ENCODE measurements around the gene EDARADD.
"Not testable (repeated sequence)": the region's sequence is repeated elsewhere in the genome, so short reads cannot be mapped to it uniquely, and the experiment has no call there.

The EDARADD gene

DNA sequence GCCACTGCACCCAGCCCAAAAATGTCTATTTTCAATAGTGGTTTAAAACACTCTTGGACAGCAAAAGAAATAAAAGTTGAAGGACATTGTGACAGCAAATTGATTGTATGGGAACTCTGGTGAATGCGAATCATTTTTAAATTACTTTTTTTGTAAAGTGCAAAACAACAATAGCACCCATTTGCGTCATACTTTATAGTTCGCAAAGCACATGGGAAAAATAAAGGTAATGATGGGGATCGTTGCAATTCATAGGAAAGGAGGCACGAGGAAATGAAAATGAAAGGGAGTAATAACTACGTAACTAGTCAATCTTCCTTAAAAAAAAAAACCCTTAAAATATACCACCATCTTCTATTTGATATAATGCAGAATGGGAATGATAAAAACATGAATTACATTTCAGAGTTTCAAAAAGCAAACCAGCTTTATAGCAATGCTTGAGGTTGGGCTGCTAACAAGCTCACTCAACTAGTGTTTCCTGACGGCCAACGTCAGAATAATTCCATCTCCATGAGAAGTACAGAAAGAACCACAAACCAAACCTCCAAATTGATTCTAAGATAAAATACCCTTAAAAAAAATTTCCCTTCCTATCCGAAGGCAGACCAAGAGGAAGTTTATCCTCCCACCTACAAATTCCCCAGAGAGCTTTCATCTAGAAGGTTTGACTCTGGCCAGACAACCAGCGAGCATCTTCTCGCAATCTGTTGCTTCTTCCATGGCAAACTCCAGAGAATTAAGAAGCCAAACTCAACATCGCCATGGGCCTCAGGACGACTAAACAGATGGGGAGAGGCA lies at the start of gene EDARADD:
EDARADD (plus strand) TSS at position 606 of the 801 bp plus-strand sequence; CDS start at position 765, 159 bp downstream.
- DNase-seq (ENCODE audit: low read depth) = no peak

DNA sequence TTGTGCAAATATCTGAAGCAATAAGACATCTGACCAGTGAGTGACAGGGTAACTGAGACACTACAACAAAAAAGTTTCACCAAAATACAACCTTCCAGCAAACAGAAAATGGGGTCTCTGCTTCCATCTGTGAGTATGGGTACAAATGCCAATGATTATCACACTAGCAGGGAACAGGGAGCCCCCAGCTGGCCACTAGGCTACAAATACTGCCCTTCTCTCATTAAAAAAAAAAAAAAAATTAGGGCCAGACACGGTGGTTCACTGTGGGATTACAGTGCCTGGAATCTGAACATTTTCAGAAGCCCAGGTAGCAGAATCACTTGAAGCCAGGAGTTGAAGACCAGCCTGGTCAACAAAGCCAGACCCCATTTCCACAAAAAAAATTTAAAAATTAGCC lies 48.4 kb upstream of the EDARADD start:
- no peak for DNase-seq (ENCODE audit: low read depth)

DNA sequence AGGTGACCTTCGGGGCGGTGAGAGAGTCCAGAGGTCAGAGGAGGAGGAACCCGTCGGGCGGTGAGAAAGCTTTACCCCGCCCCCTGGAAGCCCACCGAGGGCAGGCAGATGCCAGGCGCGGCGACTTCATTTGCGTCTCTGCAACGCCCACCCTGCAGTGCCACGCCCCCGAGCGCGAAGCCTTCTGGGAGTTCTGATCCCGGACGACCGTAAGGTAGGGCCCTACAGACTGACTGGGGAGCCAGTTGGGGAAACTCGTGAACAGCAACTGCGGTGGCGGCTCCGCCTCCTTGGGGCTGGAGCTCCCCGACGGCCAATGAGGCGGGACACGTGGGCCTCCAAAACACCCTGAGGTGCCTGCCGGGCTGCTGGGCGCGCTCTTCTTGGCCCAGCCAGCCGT lies 46.0 kb upstream of the EDARADD start:
- DNase-seq (ENCODE audit: low read depth) = no peak

DNA sequence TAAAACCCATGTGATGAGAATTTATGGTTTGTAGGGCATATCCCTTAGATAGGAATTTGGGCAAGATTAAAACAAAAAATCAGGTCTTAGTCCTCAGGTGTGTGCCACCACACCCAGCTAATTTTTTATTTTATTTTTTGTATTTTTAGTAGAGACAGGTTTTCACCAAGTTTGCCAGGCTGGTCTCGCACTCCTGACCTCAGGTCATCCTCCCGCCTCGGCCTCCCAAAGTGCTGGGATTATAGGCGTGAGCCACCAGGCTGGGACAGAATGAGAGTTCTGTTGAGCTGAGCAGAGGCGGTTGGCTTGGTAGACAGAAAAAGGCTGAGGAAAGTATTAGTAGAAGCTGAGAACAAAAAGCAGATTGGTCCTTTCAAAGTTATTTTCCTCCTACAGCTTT lies 43.8 kb upstream of the EDARADD start:
- DNase-seq (ENCODE audit: low read depth) = no peak

DNA sequence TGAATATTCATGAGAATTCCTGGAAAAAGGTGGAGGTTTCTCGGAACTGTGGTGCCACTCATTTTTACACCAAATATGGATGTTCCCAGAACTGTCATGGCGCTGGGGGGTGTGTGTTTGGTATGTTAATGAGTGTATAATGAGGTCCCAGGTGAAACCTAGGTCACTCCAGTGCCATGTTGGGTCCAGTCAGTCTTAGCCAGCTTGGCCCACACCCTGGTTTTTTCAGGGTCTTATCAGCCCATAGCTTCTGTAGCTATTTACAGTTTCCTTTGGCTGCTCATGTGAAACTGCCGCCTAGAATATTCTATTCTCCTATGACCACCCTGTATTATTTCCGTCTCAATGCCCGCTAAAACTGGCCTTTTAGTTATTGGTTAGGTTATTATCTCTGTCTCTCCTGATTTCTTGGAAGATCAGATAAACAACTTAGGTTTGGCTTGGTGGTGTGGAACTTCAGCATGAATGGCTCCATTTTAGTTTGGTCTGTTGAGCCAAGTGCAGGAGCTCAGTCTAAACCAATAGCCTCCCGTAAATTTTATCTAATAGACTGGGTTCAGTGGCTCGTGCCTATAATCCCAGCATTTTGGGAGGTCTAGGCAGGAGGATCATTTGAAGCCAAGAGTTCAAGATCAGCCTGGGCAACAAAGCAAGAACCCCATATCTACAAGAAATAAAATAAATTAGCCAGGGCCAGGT lies 42.1 kb upstream of the EDARADD start:
- no peak for DNase-seq (ENCODE audit: low read depth)

DNA sequence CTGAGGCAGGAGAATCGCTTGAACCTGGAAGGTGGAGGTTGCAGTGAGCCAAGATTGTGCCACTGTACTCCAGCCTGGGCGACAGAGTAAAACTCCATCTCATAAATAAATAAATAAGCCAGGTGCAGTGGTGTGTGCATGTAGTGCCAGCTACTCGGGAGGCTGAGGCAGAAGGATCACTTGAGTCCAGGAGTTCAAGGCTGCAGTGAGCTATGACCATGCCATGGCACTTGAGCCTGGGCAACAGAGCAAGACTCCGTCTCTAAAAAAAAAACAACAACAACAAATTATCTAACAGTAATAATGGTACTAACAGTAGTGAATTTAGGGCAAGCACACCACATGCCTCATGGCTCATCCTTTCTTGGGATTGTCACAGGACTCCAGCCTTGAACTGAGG lies 41.3 kb upstream of the EDARADD start:
- not testable (repeated sequence) for DNase-seq (ENCODE audit: low read depth)

DNA sequence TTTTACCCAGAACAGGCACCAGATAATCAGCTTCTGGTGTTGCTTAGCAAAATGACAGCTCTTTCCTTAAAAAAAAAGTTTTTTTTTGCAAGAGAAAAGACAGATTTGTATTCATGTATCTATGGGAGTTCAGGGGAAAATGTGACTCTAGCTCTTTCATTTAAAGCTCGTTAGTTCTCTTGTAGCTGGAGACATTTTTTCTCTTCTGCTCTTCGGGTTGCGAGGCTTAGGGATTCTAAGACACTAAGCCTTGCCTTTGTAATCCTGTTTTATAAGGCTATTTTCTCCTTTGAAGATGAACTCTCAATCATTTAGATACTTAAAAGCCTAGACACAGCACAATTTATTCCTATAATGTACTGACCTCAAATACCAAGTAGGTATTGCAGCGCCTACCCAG lies 40.3 kb upstream of the EDARADD start:
- DNase-seq (ENCODE audit: low read depth) = no peak

DNA sequence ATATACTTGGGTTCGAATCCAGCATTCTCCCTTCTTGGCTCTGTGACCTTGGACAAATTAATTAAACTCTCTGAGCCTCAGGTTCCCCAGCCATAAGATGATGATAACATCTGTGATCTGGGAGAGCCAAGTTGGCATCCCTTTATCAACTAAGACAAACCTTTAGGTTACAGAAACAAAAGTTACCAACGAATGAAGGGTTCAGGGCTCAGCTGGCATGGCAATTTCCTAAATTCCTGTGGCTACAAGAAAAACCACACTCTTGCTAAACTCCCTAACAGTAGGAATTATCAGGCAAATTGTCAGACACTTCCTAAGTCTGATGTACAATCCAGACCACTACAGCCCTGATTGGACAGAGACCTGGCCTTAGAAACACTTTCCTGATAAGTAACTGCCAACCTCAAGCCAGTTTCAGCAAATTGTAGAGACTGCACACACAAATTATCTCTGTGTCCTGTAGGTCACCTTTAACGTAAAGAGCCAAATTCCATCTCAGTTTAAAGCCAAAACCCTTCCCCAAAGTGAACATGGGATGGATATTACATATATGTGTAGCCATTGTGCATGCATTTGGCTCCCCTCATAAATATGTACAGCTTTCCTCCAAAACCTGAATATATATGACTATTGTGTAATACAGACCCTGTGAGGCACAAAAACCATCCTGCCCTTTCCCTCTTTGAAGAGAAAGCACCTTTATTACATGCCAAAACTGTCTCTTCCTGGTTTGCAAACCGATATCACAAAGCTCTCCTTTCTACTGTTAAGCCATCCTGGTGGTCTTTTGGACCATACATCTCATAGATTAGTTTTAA lies 39.5 kb upstream of the EDARADD start:
- no peak for DNase-seq (ENCODE audit: low read depth)

DNA sequence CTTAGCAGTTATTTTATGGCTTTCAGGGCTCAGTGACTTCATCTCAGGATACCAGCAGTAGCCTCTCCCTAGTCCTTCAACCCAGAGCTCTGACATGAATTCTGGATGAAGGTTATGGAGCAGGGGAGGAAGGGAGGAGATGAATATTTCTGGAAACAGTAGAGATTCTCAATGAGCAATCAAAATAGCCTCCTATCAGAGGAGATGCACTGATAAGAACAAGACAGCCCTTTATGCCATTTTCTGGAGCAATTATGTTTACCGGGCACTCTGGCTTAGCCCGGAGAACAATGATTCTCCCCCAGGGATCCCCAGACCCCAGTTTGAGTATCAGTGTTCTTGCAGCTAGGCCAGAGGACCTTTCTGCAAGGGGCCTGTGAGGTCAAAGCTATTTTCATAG lies 37.9 kb upstream of the EDARADD start:
- DNase-seq (ENCODE audit: low read depth) = no peak

DNA sequence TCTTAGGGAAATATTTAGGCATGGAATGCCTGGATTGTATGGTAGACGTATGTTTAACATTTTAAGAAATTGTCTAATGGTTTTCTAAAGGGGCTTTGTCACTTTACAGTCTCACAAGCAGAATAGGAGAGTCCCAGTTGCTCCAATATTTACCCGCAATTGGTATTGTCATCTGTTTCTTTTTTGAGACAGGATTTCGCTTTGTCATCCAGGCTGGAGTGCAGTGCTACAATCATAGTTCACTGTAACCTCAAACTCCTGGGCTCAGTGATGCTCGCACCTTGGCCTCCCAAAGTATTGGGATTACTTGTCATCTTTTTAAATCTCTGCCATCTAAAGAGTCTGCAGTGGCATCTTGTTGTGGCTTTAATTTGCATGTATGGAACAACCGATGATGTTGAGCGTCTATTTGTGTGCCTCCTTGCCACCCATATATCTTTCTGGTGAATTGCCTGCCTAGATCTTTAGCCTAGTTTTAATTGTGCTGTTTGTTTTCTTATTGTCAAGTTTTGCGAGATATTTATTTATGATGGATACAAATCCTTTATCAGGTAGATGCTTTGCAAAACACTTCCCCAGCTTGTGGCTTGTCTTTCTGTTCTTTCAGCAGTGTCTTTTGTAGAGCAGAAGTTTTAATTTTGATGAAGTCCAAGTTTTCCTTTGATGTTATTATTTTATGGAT lies 32.0 kb upstream of the EDARADD start:
- DNase-seq (ENCODE audit: low read depth) = no peak

DNA sequence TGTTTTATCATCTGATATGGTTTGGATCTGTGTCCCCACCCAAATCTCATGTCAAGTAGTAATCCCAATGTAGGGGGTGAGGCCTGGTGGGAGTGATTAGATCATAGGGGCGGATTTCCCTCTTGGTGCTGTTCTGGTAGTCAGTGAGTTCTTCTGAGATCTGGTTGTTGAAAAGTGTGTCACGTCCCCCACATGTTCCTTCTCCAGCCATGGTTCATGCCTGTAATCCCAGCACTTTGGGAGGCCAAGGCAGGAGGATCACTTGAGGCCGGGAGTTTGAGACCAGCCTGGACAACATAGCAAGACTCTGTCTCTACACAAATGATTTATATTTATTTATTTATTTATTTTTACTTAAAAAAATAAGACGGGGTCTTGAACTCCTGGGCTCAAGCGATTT lies 30.8 kb upstream of the EDARADD start:
- no peak for DNase-seq (ENCODE audit: low read depth)

DNA sequence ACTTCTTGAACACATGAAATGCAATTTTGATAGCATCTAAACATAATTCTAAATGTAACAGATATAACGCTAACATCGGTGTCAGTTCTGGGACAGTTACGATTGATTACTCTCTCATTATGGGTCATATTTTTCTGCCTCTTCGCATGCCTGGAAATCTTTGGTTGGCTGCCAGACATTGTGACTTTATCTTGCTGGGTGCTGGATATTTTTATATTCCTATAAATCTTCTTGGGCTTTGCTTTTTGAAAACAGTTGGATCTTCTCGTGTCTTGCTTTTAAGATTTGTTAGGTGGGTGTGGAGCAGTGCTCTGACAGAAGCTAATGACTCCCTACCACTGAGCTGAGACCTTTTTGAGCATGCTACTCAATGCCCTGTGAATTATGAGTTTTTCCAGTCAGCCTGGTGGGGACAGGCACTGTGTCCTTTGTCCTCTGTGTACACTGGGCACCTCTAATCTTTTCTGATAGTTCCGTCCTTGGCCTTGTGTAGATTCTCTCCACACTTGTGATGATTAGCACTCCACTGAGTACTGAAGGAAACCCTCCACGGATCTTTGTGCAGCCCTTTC lies 28.0 kb upstream of the EDARADD start:
- no peak for DNase-seq (ENCODE audit: low read depth)

DNA sequence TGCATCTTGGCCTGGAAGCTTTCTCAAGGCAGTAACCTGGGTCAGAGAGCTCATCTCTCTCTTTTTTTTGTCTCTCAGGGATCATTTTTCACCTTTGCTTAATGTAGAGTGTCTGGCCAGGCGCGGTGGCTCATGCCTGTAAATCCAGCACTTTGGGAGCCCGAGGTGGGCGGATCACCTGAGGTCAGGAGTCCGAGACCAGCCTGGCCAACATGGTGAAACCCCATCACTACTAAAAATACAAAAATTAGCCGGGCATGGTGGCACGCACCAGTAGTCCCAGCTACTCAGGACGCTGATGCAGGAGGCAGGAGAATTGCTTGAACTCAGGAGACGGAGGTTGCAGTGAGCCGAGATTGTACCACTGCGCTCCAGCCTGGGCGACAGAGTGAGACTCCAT lies 27.4 kb upstream of the EDARADD start:
- not testable (repeated sequence) for DNase-seq (ENCODE audit: low read depth)

DNA sequence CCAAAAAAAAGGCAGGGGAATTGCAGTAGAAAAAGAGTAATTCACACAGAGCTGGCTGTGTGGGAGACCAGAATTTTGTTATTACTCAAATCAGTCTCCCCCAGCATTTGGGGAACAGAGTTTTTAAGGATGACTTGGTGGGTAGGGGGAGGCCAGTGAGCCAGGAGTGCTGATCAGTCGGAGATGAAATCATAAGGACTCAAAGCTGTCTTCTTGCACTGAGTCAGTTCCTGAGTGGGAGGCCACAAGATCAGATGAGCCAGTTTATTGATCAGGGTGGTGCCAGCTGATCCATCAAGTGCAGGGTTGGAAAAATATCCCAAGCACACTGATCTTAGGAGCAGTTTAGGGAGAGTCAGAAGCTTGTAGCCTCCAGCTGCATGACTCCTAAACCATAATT lies 23.7 kb upstream of the EDARADD start:
- DNase-seq (ENCODE audit: low read depth) = no peak

DNA sequence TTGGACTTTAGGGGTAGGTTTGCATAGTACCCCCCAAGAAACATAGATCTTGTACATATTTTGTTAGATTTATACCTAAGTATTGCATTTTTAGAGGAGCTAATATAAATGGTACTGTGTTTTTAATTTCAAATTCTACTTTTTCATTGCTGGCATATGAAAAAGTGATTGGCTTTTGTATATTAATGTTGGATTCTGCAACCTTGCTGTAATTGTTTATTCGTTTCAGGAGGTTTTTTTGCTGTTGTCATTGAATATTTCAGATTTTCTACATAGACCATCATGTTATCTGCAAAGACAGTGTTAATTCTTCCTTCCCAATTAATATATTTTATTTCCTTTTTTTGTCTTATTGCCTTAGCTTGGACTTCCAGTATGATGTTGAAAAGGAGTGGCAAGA lies 23.0 kb upstream of the EDARADD start:
- no peak for DNase-seq (ENCODE audit: low read depth)

DNA sequence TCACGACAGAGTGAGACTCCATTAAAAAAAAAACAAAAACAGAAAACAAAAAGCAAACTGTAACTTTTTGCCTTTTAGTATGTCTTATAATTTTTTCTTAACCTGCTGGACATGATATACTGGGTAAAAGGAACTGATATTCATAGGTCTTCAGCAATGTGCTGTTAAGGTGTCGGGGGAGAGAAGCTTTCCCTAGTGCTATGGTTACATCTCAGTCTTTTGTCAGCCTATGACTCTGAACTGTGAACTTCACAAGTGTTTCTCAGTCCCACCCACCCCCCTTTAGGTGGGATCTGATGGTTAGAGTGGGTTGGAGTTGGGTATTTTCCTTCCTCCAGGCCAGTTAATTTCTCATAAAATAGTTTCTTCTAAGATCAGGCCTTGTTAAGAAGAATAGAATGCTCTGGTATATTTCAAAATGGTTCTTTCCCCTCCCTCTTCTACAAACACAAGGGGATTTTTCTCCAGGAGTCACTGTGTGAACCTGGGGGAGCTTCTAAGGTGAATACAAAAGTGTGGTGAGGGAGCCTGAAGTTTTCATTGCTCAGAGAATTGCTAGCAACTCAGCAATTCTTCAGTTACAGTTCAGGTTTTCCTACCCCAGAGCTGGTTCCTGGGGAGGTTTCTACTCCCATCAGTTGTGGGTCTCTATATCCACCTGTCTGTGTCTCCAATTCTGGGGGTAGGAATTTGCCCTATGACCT lies 16.1 kb upstream of the EDARADD start:
- no peak for DNase-seq (ENCODE audit: low read depth)

DNA sequence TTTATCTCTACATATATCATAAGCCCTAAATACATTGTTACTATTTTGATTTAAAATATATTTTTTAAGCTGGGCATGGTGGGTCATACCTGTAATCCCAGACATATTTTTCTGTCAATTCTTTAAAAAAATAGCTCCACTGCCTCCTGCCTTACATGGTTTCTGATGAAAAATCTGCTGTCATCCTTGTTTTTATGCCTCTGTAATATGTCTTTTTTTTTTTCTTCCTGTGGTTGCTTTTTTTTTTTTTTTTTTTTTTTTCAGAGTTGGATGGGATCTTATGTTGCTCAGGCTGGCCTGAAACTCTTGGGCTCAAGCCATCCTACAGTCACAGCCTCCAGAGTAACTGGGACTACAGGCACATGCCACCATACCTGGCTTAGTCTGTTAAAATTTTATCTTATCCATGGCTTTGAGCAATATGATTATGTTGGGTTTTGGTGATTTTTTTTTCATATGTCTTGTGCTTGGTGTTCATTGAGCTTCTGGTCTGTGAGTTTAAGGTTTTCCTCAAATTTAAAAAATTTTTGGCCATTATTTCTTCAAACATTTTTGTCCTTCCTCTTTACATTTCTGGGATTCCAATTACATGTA lies 12.4 kb upstream of the EDARADD start:
- no peak for DNase-seq (ENCODE audit: low read depth)

DNA sequence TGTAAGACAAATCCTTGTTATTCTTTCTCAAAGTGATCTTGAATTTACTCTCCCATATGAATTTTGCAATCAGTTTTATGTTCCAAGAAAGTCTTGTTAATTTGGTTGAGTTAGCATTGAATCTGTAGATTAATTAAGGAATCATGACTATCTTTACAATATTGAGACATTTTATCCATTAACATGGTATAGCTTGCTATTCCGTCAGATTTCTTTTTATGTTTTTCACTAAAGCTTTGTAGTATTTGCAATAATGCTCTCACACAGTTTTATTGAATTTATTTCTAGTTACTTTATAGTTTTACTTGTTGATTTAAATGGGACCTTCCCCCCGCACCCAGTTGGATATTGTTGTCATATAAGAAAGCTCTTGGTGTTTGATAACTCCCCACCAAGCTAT lies 5.8 kb upstream of the EDARADD start:
- DNase-seq (ENCODE audit: low read depth) = no peak

DNA sequence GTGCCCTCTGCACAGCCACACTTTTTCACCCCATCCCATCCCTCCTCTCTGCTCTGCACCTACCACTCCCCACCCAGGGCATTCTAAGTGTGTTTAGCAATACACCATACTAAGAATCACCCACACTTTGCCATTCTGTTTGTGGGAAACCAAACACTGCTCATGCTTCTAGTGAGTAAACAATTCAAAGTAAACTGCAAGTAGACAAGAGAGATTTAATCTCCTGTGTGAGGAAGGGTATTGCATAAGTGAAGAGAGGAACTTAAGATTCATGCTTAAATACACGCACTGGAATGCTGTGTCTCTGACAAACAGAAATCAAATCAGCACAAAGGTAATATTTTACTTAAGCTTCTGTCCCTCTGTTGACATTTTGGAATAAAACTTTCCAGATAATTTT lies 4.8 kb upstream of the EDARADD start:
- DNase-seq (ENCODE audit: low read depth) = no peak

DNA sequence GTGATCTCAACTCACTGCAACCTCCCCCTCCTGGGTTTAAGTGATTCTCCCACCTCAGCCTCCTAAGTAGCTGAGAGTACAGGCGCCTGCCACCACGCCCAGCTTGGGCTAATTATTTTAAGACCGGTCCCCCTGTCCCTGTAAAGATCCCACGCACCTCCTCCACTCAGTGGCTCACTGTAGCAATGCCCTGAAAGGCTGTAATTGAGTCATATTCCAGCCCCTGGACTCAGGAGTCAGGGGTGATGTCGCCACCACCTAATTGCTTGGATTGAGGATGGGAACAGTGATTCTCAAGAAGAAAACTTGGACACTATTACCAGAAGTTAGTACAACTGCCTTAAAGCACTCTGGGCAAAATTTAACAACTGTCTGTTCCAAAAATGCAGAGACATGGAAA lies 3.1 kb upstream of the EDARADD start:
- DNase-seq (ENCODE audit: low read depth) = no peak

DNA sequence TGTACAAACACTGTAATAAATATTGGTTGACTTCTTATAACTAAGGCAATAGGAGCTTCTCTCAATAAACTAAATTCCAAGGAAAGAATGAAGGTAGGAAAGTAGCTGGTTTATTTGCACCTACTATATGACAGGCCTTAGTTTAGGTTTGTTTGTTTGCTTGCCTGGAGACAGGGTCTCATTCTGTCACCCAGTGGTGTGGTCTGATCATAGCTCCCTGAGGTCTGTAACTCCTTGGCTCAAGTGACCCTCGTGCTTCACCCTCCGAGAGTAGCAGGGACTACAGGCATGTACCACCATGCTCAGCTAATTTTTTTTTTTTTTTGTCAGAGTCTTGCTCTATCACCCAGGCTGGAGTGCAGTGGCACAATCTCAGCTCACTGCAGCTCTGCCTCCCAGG lies 1.9 kb upstream of the EDARADD start:
- no peak for DNase-seq (ENCODE audit: low read depth)

Measured in activated T-cell treated with anti-CD3 and anti-CD28 coated beads for 24 hours (primary cell).